K562 treated with DMSO at 1 percent for 48 hours (cell line): Measurements from ENCODE around the gene BSPRY. TPM values are rescaled to one million over a fixed set of nuclear protein-coding genes. Genes with fewer than 3 reads are reported as not detected.

ENCODE experiments used
- total RNA-seq: library from RNA; unstranded; fragments of 300-600 nt; gene quantifications from 2 replicates; pipeline ENCODE4 v1.2.3, GENCODE V29; 2022; ENCODE audit warnings: low replicate concordance; ENCODE audit errors: extremely low read depth

Gene BSPRY
- not detected in 2 replicates for total RNA-seq

GRCh38 chr9:113349445-113350094, at the start of gene BSPRY:
Gene BSPRY, plus strand, starts transcription at chr9:113349541. Its CDS starts 39 bp downstream, at chr9:113349580.

DNA sequence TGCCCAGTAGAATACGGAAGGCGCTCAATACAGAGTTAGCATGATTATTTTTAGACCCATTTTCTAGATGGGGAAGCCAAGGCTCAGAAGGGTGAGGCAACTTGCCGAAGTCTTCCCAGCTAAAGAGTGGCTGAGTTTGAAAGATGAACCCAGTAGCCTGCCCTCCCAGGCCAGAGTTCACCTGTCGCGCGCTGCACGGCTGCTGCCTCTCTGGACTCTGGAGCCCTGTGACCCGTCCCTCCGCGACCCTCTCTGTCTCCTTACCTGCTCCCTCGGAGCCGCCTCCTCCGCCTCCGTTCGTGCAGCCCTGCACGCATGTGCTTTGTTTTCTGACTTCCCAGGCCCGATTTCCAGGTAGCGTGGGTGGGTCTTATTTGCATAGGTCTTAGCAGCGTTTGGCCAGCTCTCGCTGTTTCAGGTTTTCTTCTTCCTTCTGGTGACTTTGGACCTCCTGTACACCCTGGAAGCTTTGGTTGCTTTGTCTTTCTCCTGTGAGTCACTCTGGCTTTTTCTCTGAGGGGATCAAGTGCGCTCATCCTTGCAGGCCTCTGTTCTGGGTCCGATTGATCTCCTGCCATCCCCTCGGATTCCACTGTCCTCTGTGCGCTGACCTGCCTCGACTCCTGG, 46.4 kb upstream of the BSPRY start, which contains the start of gene RNF183:
RNF183 (minus strand) TSS at position 585 of the 627 bp plus-strand sequence. CDS start 5,192 bp downstream, outside the sequence.

DNA sequence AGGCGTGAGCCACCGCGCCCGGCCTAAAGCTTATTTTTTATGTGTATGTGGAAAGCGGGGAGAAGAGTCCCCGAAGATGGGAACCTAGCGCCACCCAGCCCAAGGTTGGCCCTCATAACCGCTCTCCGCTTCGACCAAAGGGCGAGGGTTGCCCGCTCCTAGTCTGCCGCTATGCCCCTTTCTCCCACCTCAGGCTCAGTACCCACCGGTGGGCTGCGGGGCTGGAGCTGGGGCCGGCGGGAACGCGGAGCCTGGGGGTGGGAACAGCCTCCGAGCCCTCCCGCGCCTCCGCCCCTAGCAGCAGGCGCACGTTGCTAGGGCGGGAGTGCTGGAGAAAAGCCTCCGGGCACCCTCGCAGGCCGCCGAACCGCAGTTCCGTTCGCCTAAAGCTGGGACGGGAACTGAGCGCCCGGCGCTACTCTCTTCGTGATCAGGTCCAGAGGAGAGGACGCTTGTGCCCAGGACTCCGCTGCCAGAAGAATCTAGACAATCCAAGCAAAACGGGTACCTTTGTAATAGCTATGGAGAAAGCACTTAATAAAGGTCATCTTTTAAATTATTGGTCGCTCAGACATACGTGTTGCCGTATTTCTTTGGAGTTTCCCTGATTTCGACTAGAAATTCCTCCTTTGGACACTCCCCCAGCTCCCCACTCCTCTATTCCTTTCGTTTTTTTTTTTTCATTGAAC, 9.2 kb upstream of the BSPRY start, which contains the start of gene WDR31:
WDR31 (minus strand) TSS at position 265 of the 689 bp plus-strand sequence. CDS start 8,253 bp downstream, outside the sequence.

GRCh38 chr9:113376634-113377567, 27.6 kb downstream of the BSPRY start, which contains the start of gene HDHD3:
Gene HDHD3, minus strand, starts transcription at chr9:113376986. Its CDS starts 2,632 bp downstream, at chr9:113374354.

DNA sequence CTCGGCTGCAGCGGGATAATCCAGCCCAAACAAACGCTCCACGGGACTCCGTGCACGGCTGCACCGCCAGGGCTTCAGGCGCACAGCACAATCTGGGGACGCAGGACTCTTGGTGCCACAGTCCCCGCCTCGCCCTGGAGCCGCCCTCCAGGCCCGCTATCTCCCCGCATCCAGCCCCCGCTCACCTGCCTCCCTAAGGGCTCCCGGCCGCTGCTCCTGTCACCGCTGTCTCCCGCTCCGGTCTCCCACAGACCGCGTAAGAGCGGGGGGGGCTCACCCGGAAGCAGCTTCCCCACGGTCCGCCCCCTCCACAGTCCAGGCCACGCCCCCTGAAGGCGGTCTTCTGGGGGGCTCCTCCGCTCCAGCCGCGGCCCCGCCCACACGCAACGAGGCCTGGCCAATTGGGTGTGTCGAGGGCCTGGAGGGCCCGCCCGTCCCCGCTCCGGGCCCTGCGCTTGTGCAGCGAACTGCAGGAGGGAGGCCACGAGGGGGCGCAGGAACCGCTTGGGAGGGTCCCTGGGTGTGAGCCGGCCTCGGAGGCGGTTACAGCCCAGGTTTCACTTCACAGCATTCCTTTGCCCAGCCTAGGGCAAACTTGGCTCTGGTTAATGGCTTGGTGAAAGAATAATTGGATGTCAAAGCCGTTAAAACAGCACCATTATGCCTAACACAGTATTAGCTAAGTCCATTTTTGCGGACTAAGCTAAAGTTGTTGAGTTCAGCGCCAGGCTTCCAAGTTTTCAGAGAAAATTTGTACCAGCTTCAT, 51.9 kb downstream of the BSPRY start, which contains the start of gene ALAD:
ALAD (minus strand) TSS at position 258 of the 766 bp plus-strand sequence. CDS start 7,725 bp downstream, outside the sequence.

GRCh38 chr9:113410207-113410864, 61.0 kb downstream of the BSPRY start, which contains the start of the genes C9orf43 and POLE3:
Gene C9orf43, plus strand, starts transcription at chr9:113410747. Its CDS starts 2,747 bp downstream, at chr9:113413494.
Gene POLE3, minus strand, starts transcription at chr9:113410675. Its CDS starts 382 bp downstream, at chr9:113410293.

Other genes with a start within 250 kb of the BSPRY start
- not detected in 2 replicates for gene SLC31A2, start 198.5 kb upstream of the BSPRY start, total RNA-seq
- gene FKBP15, start 128.3 kb upstream of the BSPRY start, total RNA-seq, result not detected in 2 replicates
- gene SLC31A1, start 128.0 kb upstream of the BSPRY start, total RNA-seq, result not detected in 2 replicates
- not detected in 2 replicates for gene CDC26, start 74.0 kb upstream of the BSPRY start, total RNA-seq
- gene PRPF4, start 73.9 kb upstream of the BSPRY start, total RNA-seq, result not detected in 2 replicates
- not detected in 2 replicates for gene RNF183, start 46.2 kb upstream of the BSPRY start, total RNA-seq
- not detected in 2 replicates for gene WDR31, start 9.3 kb upstream of the BSPRY start, total RNA-seq
- gene HDHD3, start 27.4 kb downstream of the BSPRY start, total RNA-seq, result not detected in 2 replicates
- gene ALAD, start 51.7 kb downstream of the BSPRY start, total RNA-seq, result not detected in 2 replicates
- not detected in 2 replicates for gene POLE3, start 61.1 kb downstream of the BSPRY start, total RNA-seq
- not detected in 2 replicates for gene C9orf43, start 61.2 kb downstream of the BSPRY start, total RNA-seq
- not detected in 2 replicates for gene RGS3, start 114.2 kb downstream of the BSPRY start, total RNA-seq